NCI-H1417 (cell line): ENCODE data around the gene CCDC85C.
"Not testable (repeated sequence)": the region's sequence is repeated elsewhere in the genome, so short reads cannot be mapped to it uniquely, and the experiment has no call there.

Experiments used
- DNase-seq, 3 experiments: peaks; one replicate each; lab custom pipeline; 2025; lab: John Stamatoyannopoulos, UW

CCDC85C gene

GRCh38 chr14:99603471-99604277 lies at the start of gene CCDC85C:
Gene CCDC85C (minus strand): TSS chr14:99604207. CDS start chr14:99603959, 248 bp downstream.
- DNase-seq, result peak; percentile 50 to 89 (median 81)

GRCh38 chr14:99651953-99652746 lies 48.1 kb upstream of the CCDC85C start:
- DNase-seq, result no peak

- DNase-seq, result no peak
Observed at GRCh38 chr14:99650189-99650588, 46.2 kb upstream of the CCDC85C start.

- DNase-seq, result no peak
Observed at GRCh38 chr14:99649643-99650042, 45.6 kb upstream of the CCDC85C start.

GRCh38 chr14:99649219-99649618 lies 45.2 kb upstream of the CCDC85C start:
- no peak for DNase-seq

GRCh38 chr14:99648027-99648784 lies 44.2 kb upstream of the CCDC85C start:
- no peak for DNase-seq

GRCh38 chr14:99647411-99647810 lies 43.4 kb upstream of the CCDC85C start:
- DNase-seq, result no peak

- no peak for DNase-seq
Observed at GRCh38 chr14:99645545-99646505, 41.8 kb upstream of the CCDC85C start.

- DNase-seq, result peak in 2 of 3 experiments; percentile 40 to 43
Observed at GRCh38 chr14:99644723-99645544, 40.9 kb upstream of the CCDC85C start, which contains the start of gene HHIPL1. Gene HHIPL1 (plus strand): TSS chr14:99645129. CDS start chr14:99645208, 79 bp downstream.

GRCh38 chr14:99644035-99644587 lies 40.1 kb upstream of the CCDC85C start:
- no peak for DNase-seq

GRCh38 chr14:99643343-99643742 lies 39.3 kb upstream of the CCDC85C start:
- DNase-seq, result no peak

GRCh38 chr14:99642771-99643170 lies 38.8 kb upstream of the CCDC85C start:
- DNase-seq, result not testable (repeated sequence)

GRCh38 chr14:99637624-99638023 lies 33.6 kb upstream of the CCDC85C start:
- no peak for DNase-seq

GRCh38 chr14:99636487-99636886 lies 32.5 kb upstream of the CCDC85C start:
- no peak for DNase-seq

- no peak for DNase-seq
Observed at GRCh38 chr14:99635116-99635515, 31.1 kb upstream of the CCDC85C start.

- no peak for DNase-seq
Observed at GRCh38 chr14:99634443-99634842, 30.4 kb upstream of the CCDC85C start.

- no peak for DNase-seq
Observed at GRCh38 chr14:99633918-99634317, 29.9 kb upstream of the CCDC85C start.

GRCh38 chr14:99633141-99633540 lies 29.1 kb upstream of the CCDC85C start:
- no peak for DNase-seq

- DNase-seq, result no peak
Observed at GRCh38 chr14:99632410-99633035, 28.5 kb upstream of the CCDC85C start.
